GM23248 (cell line): ENCODE results near the gene TMEM126B.

Source experiments
- EZH2 ChIP-seq: fragments of 200-600 bp; sonication (generic); IDR thresholded peaks from 2 replicates; pipeline ENCODE4 v1.6.1; 2018; ENCODE audit warnings: antibody characterized with exemption, mild to moderate bottlenecking; ENCODE audit not compliant: insufficient read depth, poor library complexity, severe bottlenecking
- EZH2phosphoT487 ChIP-seq: fragments of 200-600 bp; sonication (generic); IDR thresholded peaks from 2 replicates; pipeline ENCODE4 v1.6.1; 2018; ENCODE audit warnings: antibody characterized with exemption, moderate library complexity, mild to moderate bottlenecking, low read depth; ENCODE audit not compliant: insufficient read depth

DNA sequence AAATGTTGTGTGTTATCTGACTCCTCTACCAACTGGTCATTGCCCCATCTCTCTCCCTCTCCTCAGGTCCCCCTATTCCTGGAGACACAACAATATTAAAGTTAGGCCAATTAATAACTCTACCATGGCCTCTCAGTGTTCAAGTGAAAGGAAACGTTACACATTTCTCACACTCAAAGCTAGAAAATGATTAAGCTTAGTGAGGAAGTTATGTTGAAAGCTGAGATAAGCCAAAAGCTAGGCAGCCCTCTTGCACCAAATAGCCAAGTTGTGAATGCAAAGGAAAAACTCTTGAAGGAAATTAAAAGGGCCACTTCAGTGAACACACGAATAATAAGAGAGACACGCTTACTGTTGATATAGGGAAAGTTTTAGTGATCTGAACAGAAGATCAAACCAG lies 8.1 kb upstream of the TMEM126B start:
- no peak for TF ChIP-seq EZH2
- no peak for TF ChIP-seq EZH2phosphoT487
